Erythroblast (primary cell): ENCODE data around the gene NHLRC3.

Experiments
- DNase-seq, 2 experiments: peaks; one replicate each; lab custom pipeline; 2025; lab: John Stamatoyannopoulos, UW
- GATA1 ChIP-seq: IDR thresholded peaks from 2 replicates; pipeline ENCODE4 v1.6.1; 2011; ENCODE audit warnings: low read depth, mild to moderate bottlenecking, control low read depth, low read length, moderate library complexity
- POLR2A ChIP-seq: IDR thresholded peaks from 2 replicates; pipeline ENCODE4 v1.6.1; 2011; ENCODE audit warnings: mild to moderate bottlenecking, low read length

NHLRC3 gene

GRCh38 chr13:39032150-39032549, 6.1 kb upstream of the NHLRC3 start:
- TF ChIP-seq POLR2A (no peak), GATA1 (no peak)
- DNase-seq: no peak

GRCh38 chr13:39034085-39034484, 4.2 kb upstream of the NHLRC3 start:
- DNase-seq: no peak
- TF ChIP-seq GATA1 (no peak), POLR2A (no peak)

DNA sequence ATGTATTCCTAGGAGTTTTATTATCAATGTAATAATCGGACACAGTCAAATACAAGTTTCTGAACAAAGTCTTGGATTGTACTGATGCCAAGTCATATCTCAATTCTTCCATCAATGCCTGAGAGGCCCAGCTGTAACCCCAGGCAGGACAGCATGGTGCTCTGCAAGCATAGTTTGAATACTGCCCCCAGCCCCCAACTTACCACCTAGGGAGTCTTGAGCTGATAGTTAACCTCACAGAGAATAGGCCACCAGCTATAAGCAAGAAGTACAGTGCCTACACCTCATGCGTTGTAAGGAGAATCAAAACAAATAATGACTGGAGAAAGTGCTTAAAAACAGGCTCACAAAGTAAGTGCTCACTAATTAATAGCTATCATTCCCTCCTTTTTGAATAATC, 3.1 kb upstream of the NHLRC3 start:
- TF ChIP-seq GATA1 (no peak), POLR2A (no peak)
- DNase-seq: peak; percentile 41 to 47

DNA sequence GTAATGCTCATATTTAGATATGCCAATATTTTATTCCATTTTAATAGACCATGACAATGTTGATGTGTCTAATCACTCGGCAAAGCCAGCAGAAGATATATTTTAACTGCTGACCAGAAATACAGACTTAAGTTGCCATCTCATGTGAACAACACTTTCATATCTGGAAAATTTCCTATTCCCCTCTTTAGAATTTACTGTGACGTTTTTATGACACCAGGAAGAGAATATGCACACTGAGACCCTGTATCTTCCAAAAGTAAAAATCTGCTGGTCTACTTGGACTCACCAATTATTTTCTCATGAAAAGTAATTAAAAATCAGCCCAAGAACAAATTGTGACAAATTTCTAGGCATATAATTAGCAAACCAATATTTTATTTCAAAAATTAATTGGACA, 2.5 kb upstream of the NHLRC3 start:
- DNase-seq: peak; percentile 17 to 33
- TF ChIP-seq POLR2A (no peak), GATA1 (no peak)

GRCh38 chr13:39036212-39036611, 2.0 kb upstream of the NHLRC3 start:
- TF ChIP-seq POLR2A (peak; percentile 16), GATA1 (no peak)
- DNase-seq: peak; percentile 50 to 63

DNA sequence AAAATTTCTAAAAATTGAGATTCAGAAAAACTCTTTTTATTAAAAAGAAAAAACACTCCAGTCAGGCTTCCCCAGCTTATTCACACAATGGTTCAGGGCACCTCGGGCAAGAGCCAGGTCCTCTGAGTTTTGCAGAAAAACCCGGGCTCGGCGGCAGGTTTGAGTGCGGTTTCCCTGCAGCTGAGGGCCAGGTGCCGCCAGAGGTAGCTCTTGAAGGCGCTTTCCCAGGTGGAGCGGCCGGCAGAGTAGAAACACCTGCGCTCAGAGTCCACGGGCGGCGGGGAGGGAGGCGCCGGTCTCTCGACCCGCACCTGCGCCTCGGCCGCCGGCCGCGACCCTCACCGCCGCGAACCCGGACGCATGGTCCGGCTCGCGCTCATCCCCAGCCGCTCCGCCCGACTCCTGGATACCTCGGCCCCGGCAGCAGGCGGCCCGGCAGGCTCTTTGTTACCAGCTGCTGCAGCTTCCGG, 811 bp upstream of the NHLRC3 start:
- TF ChIP-seq POLR2A (no peak), GATA1 (no peak)
- DNase-seq: no peak

DNA sequence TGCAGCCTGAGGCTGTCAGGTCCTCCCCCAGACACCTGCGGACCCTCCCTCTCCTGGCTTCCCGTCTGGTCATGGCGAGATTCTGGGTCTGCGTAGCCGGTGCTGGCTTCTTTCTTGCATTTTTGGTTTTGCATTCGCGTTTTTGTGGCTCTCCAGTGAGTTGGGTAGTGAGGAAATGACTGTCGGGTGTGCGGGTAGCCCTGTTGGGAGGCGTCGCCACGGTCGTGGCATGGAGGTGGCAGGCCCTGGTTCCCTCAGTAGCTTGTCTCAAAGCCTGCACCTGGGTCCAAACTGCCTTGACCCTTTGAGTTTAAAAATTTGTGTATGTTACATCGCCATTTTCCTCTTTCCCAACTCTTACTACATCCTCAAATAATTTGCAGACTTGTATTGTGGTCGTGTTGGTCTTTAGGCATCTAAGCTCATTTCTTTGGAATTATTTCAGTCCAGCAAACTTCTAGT, 344 bp downstream of the NHLRC3 start:
- peak; percentile 59 to 67 for DNase-seq
- TF ChIP-seq GATA1: no peak
- no peak for TF ChIP-seq POLR2A

GRCh38 chr13:39039041-39039440, 785 bp downstream of the NHLRC3 start:
- peak in 1 of 2 experiments; percentile 24 for DNase-seq
- no peak for TF ChIP-seq POLR2A
- TF ChIP-seq GATA1: no peak

- no peak for DNase-seq
- TF ChIP-seq GATA1: no peak
- TF ChIP-seq POLR2A: no peak
Measured at GRCh38 chr13:39040206-39040605, 1.9 kb downstream of the NHLRC3 start.

DNA sequence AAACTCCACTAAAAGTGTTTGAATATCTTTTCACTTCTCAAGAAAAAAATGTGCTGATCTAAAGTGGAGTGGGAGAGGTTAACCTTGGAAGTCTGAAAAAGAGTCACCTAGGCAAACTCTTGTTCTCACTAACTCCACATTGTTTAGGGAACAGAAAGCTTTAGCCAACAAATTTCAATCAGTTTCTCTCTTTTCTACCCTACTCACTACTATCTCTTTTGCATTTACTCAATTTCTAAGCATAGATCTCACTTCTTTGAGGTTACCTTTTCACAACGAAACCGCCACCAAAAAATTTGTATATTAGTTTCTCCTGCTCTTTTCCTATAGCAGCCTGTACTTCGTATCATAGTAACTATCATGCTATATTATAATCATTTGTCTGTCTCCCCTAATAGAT, 6.3 kb downstream of the NHLRC3 start:
- no peak for DNase-seq
- TF ChIP-seq GATA1 (no peak), POLR2A (no peak)

GRCh38 chr13:39047560-39047959, 9.3 kb downstream of the NHLRC3 start:
- TF ChIP-seq GATA1: no peak
- no peak for TF ChIP-seq POLR2A
- DNase-seq: peak in 1 of 2 experiments; percentile 2

GRCh38 chr13:39048806-39049205, 10.6 kb downstream of the NHLRC3 start:
- DNase-seq: no peak
- TF ChIP-seq GATA1 (no peak), POLR2A (no peak)

GRCh38 chr13:39049274-39049673, 11.0 kb downstream of the NHLRC3 start:
- TF ChIP-seq GATA1: no peak
- no peak for DNase-seq

DNA sequence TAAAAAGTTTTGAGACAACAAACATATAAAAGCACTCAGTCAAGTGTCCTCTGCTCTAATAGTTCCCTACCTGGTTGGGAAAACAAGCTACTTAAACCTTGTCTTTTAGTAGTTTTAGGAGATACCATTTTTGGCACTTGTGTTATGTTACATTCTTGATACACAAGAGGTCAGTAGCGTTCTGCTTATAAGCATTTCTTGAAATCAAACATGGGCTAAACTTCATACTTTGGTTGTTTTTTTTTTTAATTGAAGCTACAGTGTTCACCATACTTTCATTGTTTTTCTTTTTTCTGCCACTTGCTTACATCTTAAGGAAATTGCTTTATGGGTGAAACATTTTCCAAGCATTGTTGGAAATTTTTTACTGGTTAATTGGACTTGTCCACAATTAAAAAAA, 12.9 kb downstream of the NHLRC3 start:
- DNase-seq: peak; percentile 43 to 47
- TF ChIP-seq POLR2A (no peak), GATA1 (no peak)

DNA sequence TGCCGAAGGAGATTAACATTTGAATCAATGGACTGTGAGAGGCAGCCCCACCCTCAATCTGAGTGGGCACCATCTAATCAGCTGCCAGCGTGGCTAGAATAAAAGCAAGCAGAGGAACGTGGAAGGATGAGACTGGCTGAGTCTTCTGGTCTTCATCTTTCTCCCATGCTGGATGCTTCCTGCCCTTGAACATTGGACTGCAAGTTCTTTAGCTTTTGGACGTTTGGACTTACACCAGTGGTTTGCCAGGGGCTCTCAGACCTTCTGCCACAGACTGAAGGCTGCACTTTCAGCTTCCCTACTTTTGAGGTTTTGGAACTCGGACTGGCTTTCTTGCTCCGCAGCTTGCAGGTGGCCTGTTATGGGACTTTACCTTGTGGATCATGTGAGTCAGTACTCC, 14.7 kb downstream of the NHLRC3 start:
- DNase-seq: no peak
- no peak for TF ChIP-seq GATA1
- TF ChIP-seq POLR2A: no peak
